HG02763 (cell line): ENCODE results near the gene MYO7A.
"Not testable (repeated sequence)": the region's sequence is repeated elsewhere in the genome, so short reads cannot be mapped to it uniquely, and the experiment has no call there.

Experiments used
- ATAC-seq: cut with Tn5 transposase; IDR thresholded peaks from one replicate; pipeline ENCODE4 v1.9.1; 2021; ENCODE audit warnings: mild to moderate bottlenecking, moderate library complexity; ENCODE audit not compliant: unreplicated experiment

Gene MYO7A

DNA sequence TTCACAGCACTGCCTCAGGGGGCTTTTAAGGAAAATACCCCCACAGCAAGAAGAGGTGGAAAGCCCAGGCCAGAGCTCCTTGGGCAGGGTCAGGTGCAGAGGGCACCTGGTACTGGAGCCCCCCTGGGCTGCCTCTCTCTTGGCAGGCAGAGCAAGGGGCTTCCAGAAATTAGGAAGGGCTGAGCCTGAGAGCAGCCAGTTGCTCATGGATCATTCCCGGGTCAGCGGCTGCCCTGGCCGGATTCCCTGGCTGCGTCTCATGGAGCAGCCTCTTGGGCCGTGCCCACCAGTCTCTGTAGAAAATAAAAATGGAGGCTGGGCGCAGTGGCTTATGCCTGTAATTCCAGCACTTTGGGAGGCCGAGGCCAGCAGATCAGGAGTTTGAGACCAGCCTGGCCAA is 35.7 kb upstream of the MYO7A start:
- no peak for ATAC-seq

DNA sequence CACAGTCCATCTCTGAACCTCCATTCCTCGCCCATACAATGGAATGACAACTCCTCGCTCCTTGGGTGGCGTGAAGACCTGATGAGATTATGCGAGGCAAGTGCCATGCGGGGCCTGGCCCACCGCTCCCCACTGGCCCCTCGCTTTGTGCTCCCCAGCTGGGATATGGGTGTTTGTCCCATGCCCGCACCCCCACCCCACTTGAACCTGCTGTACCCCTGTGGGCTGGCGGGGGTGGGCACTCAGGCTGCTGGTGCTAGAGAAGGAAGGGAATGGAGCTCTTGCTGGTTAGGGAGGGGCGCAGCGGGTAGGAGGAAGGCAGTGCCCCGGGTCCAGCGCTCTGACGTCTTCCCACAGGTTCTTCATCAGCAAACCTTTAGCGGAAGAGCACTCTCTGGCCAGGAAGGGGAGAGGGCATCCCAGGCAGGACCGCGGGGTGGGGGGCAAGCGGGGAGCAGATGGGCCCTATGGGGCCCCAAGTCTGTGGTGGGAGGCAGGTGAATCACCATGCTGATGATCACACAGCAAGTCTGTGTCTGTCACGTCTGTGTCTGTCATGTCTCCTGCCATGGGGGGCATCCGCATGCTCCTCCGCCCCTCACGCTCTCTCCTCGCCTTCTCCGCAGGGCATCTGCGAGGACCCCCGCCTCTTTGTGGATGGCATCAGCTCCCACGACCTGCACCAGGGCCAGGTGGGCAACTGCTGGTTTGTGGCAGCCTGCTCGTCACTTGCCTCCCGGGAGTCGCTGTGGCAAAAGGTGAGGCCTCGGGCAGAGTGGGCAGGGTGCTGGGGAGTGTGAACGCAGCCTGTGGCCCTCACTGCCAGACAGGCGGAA is 34.8 kb upstream of the MYO7A start:
- ATAC-seq = no peak

DNA sequence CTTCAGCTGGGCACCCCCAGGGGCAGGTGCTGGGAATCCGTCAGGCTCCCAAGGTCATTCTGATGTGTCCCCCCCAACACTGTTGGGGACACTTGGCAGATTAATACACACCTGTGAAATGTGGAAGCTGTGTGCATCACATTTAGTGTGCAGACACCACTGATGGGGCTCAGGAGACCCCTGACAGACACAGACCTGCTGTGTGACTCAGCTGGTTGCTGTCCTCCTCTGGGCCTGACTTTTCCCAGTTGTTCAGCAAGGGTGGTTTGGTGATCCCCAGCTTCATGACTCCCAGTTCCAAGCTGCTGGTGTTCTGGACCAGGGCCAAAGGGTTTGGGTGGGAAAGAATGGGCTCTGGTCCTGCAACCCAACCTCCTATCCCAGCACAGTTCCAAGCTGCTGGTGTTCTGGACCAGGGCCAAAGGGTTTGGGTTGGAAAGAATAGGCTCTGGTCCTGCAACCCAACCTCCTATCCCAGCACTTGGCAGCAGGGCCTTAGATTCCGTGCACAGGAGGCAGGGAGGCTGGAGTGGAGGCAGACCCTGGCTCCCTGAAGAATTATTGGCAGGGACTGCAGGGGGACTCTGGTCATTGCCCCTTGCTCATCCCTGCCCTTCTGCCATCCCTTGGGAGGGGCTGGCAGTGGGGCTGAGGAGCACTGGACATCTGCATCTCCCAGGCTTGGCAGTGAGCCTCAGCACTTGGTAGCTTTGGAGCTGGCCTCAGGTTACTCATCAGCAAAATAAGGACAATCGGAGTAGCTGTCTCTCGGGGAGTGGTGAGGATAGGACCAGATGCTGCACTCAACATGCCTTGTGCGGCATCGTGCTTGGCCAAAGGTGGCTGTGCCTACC is 33.8 kb upstream of the MYO7A start:
- ATAC-seq = no peak

DNA sequence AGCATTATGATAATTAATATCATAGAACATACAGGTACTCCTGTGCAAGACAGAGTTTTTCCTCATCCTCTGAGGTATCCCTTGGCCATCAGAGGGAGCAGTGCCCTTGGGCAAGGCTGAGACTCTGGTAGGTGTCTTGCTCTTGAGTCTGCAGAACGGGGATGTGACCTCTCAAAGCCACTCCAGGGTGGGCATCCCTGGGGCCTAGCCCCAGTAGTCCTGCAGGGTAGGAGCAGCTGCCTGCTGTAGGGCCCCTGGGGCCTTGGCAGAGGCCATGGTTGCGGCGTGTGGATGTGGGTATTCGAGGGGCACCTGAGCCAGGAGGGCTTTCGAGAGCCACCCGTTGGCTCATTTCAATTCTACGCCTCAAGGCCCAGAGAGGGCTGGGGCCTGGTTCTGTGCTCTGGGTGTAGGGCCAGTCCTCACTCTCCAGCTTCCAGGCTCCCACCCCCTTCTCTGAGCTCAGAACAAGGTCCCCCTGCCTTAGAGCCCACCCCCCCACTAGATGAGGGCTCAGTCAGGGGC is 33.1 kb upstream of the MYO7A start:
- ATAC-seq = no peak

DNA sequence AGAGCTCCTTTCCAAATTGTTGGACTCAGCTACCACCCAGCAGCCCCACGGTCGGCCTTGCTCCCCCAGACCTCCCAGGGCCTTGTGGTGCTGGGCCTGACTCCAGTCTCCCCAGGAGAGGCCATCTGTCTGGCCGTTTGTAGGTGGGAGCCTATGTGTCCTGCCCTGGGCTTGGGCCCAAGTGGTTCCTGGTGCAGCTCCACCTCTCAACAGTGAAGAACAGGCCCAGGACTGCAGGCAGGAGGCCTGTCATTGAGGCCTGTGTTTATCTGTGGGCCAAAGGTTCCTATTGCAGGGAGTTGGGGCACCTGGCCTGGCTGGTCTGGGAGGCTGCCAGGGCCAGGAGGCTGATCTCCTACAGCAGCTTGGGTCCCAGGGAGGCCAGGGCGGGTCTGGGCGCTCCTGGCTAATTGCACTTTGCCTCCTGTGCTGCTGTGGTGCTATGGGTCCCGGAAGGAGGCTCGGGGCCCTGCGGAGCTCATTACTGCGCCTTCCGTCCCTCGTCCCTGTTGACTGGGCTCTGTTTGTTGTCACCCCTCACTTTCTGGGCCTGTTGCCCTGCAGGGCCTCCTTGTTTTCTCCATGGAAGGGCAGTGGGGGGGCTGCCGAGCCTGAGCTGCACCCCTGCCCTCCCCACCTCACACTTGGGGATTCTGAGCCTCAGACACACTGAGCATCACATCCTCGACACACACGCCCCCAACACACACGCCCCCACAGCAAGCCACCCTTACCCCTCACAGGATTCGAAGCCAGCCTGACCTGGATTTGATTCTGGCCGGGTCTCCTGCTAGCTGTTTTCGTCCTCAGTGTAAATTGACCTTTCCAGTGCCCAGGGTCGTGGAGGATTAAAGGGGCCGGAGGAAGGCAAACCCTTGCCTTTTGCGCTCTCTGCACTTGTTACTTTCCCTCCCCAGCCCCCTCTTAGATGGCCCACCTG is 32.2 kb upstream of the MYO7A start:
- ATAC-seq = no peak

DNA sequence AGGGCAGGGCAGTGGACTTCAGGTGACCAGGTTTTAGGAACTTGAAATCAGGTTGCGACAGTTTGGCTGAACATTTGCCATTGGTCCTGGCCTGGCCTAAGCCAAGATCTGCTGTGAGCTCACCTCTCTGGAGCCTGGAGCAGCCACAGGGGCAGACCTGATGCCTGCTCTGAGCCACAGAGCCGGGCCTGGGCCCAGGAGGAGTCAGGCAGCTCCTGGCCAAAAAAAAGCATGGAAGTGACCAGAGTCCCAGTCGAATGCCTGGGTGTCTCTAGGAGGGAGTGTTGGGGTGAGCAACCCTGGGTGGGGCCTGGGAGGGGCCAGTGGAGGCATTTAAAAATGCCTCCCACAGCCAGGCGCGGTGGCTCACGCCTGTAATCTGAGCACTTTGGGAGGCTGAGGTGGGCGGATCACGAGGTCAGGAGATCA is 31.4 kb upstream of the MYO7A start:
- no peak for ATAC-seq

DNA sequence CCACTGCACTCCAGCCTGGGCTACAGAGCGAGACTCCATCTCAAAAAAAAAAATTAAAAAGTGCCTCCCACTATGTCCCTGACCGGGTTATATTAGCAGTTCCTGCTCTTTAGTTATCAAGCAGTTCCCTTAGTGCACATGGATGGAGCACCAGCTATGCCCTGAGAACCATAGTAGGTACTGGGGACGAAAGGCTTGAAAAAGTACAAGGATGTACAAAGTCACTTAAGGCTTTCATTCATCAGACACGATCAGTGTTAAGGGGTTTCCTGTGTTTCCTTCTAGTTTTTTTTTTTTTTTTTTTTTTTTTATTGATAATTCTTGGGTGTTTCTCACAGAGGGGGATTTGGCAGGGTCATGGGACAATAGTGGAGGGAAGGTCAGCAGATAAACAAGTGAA is 30.9 kb upstream of the MYO7A start:
- ATAC-seq = not testable (repeated sequence)

DNA sequence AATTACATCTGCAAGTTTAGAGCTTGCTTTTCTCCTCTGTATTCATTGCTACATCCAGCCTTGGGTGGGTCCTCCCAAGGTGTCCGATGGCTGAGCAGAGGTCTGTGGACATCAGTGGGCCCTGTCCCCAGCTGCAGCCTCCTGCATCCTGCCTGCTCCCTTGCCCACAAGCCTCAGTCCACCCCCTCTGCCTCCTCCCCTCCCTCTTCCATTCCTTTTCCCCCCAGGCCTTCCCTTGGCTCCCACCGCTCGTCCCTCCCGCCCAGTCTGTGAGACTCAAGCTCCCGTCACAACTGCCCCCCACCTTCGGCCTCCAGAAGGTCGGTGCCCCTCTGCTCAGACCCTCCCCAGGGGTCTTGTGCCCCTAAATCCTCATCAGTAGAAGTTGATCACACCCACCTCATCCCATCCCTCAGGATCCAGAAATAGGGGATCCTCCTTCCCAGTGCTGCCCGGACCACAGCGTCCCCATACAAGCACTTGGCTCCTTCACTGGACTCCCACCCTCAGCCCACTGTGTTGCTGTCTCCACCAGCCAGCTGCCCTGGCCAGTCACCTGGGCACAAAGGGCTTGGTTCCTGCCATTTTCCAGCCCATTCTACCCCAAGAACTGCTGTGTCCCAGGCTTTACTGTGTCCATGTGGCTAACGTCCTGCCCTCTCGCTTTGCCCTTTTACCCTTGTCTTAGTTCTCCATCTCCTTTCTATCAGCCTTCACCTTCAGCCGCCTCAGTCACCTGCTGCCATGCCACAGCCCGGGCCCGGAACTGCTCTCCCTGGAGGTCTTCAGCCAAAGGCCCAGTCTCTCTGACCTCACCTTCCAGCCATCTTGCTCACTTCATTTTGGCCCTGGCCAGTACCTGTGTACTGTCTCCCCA is 27.6 kb upstream of the MYO7A start:
- no peak for ATAC-seq

DNA sequence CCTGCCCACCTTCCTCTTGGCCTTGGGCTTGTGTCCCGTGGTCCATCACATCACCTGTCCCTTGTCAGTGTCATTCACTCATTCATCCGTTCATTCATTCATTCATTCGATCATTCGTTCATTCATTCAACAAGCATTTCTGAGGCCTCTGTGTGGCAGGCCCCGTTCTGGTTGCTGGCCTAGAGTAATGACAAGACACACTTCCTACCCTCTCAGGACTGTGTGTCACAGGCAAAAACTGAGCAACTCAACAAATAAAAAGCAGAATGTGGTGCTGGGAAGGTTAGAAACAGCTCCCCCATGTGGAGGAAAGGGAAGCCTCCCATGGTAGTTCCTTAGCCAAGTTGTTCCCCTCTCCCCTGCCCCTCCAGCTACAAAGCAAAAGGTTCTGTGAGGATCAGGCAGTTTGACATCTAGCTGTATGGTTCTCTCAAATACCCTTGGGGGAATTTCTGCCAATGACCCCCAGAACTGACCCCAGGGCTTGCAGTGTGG is 27.0 kb upstream of the MYO7A start:
- no peak for ATAC-seq

DNA sequence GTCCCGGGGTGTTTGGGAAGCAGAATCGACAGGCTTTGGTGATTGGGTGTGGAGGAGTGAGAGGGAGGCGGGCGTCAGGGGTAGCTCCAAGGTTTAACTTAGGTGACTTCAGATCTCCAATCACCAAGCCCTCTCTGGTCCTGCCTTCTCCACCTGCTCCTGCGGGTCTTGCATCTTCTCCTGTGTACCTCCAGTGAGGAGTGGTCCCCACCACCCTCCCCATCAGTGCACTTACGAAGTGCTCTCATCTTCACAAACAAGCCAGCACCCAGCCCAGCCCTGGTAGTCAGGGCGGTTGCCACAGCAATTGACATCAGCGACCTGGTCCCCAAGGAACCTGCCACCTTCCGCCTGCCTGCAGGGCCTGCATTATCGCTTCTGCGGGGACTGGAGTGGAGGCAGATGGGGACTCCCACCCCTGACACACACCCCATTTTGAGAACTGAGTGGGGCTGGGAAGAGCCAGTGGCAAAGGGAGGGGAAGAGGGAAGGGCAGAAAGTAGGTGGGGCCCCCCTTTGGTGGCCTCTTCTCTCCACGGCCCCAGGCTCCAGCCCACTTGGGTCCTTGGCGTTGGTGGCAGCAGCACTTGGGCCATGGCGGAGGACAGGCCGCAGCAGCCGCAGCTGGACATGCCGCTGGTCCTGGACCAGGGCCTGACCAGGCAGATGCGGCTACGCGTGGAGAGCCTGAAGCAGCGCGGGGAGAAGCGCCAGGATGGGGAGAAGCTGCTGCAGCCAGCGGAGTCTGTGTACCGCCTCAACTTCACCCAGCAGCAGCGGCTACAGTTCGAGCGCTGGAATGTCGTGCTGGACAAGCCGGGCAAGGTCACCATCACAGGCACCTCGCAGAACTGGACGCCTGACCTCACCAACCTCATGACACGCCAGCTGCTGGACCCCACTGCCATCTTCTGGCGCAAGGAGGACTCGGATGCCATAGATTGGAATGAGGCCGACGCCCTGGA is 25.5 kb upstream of the MYO7A start, which contains the start of gene OMP:
Gene OMP, plus strand, starts transcription at position 595 of the 965 bp plus-strand sequence. Its CDS starts 0 bp downstream, at position 595.
- no peak for ATAC-seq

DNA sequence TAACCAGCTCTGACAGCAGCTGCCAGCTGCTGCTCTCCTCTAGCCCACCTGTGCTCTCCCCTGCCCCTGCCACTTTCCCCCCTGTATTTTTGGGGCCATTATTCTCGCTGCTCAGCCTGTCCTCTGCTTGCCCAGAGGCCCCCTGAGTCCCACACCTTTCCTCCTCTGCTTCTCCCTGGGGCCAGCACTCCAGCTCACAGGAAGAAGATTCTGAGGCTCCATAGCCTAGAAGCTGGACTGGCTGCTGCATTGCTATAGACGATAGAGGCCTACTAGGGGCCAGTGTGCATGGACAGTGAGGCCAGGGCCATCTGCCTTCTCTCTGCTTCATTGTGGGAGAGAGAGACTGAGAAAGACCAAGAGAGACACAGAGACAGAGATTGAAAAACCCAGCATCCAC is 24.7 kb upstream of the MYO7A start:
- ATAC-seq = no peak

DNA sequence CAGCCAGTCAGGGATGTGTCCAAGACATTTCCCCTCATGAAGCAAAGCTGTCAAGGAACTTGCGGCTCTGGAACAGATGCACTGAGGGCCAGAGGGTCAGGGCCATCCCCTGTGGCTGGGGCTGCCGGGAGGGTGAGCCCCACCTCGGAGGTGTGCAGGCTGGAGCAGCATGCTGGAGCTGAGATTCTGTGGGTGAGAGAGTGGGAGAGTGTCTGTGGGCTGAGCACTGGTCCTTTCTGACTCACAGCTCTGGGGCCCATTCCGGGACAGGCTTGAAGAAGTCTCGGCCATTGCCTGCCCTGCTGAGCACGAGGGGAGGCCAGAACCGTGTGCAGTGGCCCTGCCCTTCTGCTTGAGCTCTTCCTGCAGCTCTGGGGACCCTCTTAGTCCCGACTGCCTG is 23.3 kb upstream of the MYO7A start:
- ATAC-seq = no peak

DNA sequence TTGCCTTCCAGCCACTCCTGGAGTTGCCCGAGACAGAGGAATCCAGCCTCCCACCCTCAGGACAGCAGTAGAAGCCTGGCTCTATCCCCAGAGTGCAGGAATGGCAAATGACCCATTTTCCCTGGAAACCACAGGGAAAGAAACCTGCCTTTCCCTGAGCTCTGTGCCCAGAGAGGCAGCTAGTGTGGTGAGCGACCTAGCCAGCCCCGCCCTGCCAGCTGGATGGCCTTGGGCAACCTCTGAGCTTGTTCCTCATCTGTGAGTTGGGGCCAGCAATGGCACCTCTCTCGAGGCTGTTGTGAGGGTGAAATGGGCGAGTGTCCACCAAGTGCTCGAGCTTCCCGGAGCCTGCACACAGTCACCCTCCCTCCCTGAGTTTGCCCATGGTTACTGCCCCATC is 21.7 kb upstream of the MYO7A start:
- ATAC-seq = no peak

DNA sequence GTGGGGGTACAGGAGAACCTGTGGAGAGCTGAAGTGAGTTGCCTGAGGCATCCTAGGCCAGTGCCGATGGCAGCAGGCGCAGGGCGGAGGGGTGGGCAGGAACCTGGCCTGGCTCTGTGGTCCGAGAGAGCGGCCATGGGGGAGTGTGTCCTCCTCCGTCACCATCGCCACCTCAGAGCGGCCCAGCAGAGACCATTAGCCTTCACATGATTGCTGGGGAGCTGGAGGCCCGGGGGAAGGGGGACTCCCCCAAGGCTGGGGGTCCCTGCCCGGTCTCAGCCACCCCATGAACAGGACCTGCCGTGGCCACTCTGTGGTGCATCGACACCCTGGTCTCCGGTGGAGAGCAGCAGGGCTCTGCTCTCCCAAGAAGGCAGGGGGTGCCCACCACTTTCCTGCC is 21.3 kb upstream of the MYO7A start:
- ATAC-seq = no peak

DNA sequence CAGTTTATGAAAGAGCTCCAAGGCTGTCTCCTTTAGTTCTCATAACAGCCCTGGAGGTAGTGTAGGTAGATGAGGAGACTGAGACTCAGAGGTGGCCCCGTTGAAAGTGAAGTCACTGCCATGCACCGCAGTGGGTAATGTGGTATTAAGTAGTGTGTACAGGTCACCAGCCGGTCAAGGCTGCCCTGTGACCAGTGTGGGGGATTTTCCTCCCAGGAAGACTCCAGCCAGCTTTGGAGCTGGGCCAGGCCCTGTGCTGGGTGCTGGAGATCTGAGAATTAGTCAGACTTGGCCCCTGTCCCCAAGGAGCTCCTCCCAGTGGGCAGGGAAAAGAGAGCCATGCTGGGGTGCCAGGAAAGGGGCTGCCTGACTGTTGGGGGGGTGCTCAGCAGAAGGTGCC is 20.1 kb upstream of the MYO7A start:
- no peak for ATAC-seq

DNA sequence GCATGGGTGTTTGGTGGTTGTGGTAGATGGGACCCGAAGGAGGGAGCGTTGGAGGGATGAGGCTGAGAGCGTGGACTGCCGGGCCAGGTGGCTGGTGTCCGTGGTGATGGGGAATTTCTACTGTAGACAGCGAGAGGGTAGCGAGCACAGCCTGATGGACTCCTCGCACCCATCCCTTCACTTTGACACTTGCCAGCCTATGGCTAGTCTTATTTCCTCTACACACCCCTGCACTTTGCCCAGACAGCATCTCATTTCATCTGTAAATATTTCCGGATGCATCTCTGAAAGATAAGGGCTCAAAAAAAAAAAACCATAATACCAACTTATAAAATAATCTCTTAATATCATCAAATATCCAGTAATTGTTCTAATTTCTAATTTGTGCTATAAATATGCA is 19.6 kb upstream of the MYO7A start:
- no peak for ATAC-seq

DNA sequence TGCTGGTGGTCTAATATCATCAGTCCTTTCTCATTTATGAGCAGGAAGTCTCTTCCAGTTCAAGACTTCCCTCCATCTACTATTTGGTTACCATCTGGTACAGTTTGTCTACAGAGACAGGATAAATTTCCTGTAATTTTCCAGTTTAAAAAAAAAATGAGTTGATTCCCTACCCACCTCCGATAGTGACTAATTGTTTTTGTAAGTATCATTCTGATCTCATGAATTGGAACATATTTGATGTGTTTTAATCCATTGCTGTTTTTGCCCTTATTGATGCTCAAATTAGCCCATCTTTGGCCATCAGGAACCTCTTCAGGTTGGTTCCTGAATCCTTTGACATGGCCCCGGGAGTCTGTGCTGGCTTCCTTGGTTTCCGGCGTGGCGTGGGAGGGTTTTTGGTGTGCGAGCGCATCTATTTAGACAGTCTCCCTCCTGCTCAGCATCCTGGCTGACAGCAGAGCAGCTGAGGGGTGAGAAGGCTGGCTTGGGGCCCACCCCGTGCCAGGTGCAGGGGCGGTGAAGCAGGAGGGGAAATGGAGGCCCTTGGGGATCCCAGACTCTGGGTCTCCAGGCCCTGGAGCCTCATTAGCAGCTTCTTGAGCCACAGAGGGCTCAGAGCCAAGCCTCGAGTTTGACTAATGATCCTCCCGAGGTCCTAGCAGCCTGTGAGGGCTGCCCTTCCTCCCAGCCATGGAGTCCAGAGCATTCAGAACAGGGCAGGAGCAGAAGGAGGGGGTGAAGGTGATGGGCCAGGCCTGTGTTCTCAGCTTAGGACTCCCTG is 18.6 kb upstream of the MYO7A start:
- ATAC-seq = no peak

DNA sequence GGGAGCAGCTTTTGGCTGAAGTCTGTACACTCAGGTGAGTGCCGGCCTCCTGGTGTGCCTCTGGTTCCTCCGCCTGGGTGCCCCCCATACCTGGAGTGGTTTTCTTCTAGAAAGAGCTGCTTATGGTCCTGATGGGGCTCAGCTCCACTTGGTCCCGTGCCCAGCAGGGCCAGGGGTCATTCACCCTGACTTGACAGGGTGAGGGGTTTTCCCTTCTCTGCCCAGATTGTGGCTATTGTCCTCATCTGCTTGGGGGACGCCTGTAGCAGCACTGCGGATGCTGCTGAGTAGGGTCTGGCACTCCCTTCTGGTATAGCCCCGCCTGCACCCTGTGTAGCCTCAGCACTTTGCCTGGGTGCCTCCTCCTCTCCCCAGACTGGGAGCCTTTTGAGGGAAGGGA is 17.2 kb upstream of the MYO7A start:
- ATAC-seq = no peak
